NCI-H1694 (cell line): ENCODE data around the gene ALAS2.
A peak's percentile ranks its signal among the peaks of the same experiment; 100 is the strongest.
"Not testable (repeated sequence)": the region's sequence is repeated elsewhere in the genome, so short reads cannot be mapped to it uniquely, and the experiment has no call there.

Experiments
- DNase-seq: peaks from one replicate; lab custom pipeline; 2025; lab: John Stamatoyannopoulos, UW

The ALAS2 gene

GRCh38 chrX:55006827-55007621 lies 23.8 kb downstream of the ALAS2 start:
- no peak for DNase-seq

GRCh38 chrX:55005256-55005655 lies 25.5 kb downstream of the ALAS2 start:
- no peak for DNase-seq

GRCh38 chrX:55004231-55004630 lies 26.5 kb downstream of the ALAS2 start:
- DNase-seq = no peak

GRCh38 chrX:54999717-55000598 lies 30.8 kb downstream of the ALAS2 start, which contains the start of gene APEX2:
TSS of gene APEX2 (plus strand) at chrX:55000363. CDS start at chrX:55000423, 60 bp downstream.
- DNase-seq = peak; percentile 90

- no peak for DNase-seq
These were observed 35.2 kb downstream of the ALAS2 start for GRCh38 chrX:54995621-54996020.

- DNase-seq = no peak
These were observed 36.0 kb downstream of the ALAS2 start for GRCh38 chrX:54994668-54995351.

- no peak for DNase-seq
These were observed 36.7 kb downstream of the ALAS2 start, which contains the start of gene PFKFB1 for GRCh38 chrX:54994099-54994498. TSS of gene PFKFB1 (minus strand) at chrX:54994188. CDS start at chrX:54994007, 181 bp downstream.

GRCh38 chrX:54992911-54993622 lies 37.7 kb downstream of the ALAS2 start:
- no peak for DNase-seq

- no peak for DNase-seq
These were observed 39.1 kb downstream of the ALAS2 start for GRCh38 chrX:54991706-54992105.

- not testable (repeated sequence) for DNase-seq
These were observed 47.5 kb downstream of the ALAS2 start for GRCh38 chrX:54983306-54983705.

GRCh38 chrX:54980334-54980733 lies 50.4 kb downstream of the ALAS2 start:
- DNase-seq = no peak

GRCh38 chrX:54979432-54979831 lies 51.3 kb downstream of the ALAS2 start:
- DNase-seq = no peak

- no peak for DNase-seq
These were observed 52.3 kb downstream of the ALAS2 start for GRCh38 chrX:54978448-54978847.

GRCh38 chrX:54977387-54977786 lies 53.4 kb downstream of the ALAS2 start:
- no peak for DNase-seq

GRCh38 chrX:54964766-54965497 lies 65.8 kb downstream of the ALAS2 start:
- no peak for DNase-seq

GRCh38 chrX:54961750-54962149 lies 69.0 kb downstream of the ALAS2 start:
- no peak for DNase-seq
